GM13976 (cell line): ENCODE measurements around the gene KIF1B.

Experiments
- DNase-seq: peaks from one replicate; pipeline ENCODE4 v3.0.0; 2012; ENCODE audit warnings: low spot score
- CTCF ChIP-seq: IDR thresholded peaks from 2 replicates; pipeline ENCODE4 v1.5.1; 2012; ENCODE audit warnings: borderline replicate concordance, mild to moderate bottlenecking; ENCODE audit not compliant: insufficient read depth; ENCODE audit errors: extremely low read depth, missing control alignments, control extremely low read depth
- in situ Hi-C: fragments of 300-500 bp; cut with MboI; formaldehyde crosslinking; loops from one replicate; pipeline ENCODE4 v1.12.0; 2022; ENCODE audit warnings: low sequenced_read_pairs, mixed read lengths, inconsistent platforms; ENCODE audit not compliant: unreplicated experiment

Gene KIF1B

GRCh38 chr1:10287023-10287645 lies 76.8 kb downstream of the KIF1B start:
- no peak for TF ChIP-seq CTCF
- in situ Hi-C loops, result no loop called here
- DNase-seq, result no peak

GRCh38 chr1:10288029-10288615 lies 77.8 kb downstream of the KIF1B start:
- no peak for DNase-seq
- no peak for TF ChIP-seq CTCF
- in situ Hi-C loops, result no loop called here

GRCh38 chr1:10291705-10292104 lies 81.3 kb downstream of the KIF1B start:
- no peak for DNase-seq
- in situ Hi-C loops, result no loop called here
- no peak for TF ChIP-seq CTCF

- no peak for TF ChIP-seq CTCF
- in situ Hi-C loops, result no loop called here
- DNase-seq, result no peak
Observed at GRCh38 chr1:10292188-10292587, 81.8 kb downstream of the KIF1B start.

GRCh38 chr1:10295481-10296085 lies 85.2 kb downstream of the KIF1B start:
- TF ChIP-seq CTCF, result no peak
- in situ Hi-C loops, result no loop called here
- no peak for DNase-seq

GRCh38 chr1:10299151-10299550 lies 88.8 kb downstream of the KIF1B start:
- no peak for TF ChIP-seq CTCF
- peak; percentile 38 for DNase-seq
- in situ Hi-C loops, result no loop called here
